Panc1 (cell line): ENCODE measurements around the gene ASAP2. TPM values are rescaled to one million over a fixed set of nuclear protein-coding genes. Genes with fewer than 3 reads are reported as not detected.
A peak's percentile ranks its signal among the peaks of the same experiment; 100 is the strongest.

Source experiments
- ATAC-seq: fragments of 200-7000 bp; cut with Tn5 transposase; 2 replicates; pipeline ENCODE4 v1.9.1; 2020; ENCODE audit warnings: mild to moderate bottlenecking, moderate library complexity
- BruUV-seq: library from RNA; stranded (reverse); fragments of 400-500 nt; replicated peaks from 2 replicates; lab custom pipeline; 2021; lab: Mats Ljungman, UMichigan
- CTCF ChIA-PET: fragments of 300-600 bp; sonication (Branson Sonifier 250); formaldehyde crosslinking; loops from one replicate; lab custom pipeline; 2022; ENCODE audit warnings: antibody characterized with exemption; lab: Charles Lee
- POLR2A ChIA-PET: fragments of 300-600 bp; sonication (Branson Sonifier 250); formaldehyde crosslinking; loops from one replicate; lab custom pipeline; 2022; ENCODE audit warnings: antibody characterized with exemption; lab: Charles Lee
- DNase-seq: peaks from one replicate; pipeline ENCODE4 v3.0.0-alpha.2; 2010; ENCODE audit warnings: low read depth, low spot score
- H3K27ac ChIP-seq: 2 replicates; pipeline ENCODE4 v1.5.1; 2011; ENCODE audit warnings: mild to moderate bottlenecking, low read length, inconsistent platforms
- H3K27me3 ChIP-seq: fragments of 200-500 bp; sonication (Bioruptor generic); 2 replicates; pipeline ENCODE4 v1.6.0; 2014; ENCODE audit warnings: low read length, inconsistent platforms; ENCODE audit not compliant: control insufficient read depth, insufficient read depth
- H3K36me3 ChIP-seq: fragments of 200-500 bp; sonication (Bioruptor generic); 2 replicates; pipeline ENCODE4 v1.5.1; 2014; ENCODE audit warnings: inconsistent platforms, mild to moderate bottlenecking, low read length, moderate library complexity; ENCODE audit not compliant: control insufficient read depth, insufficient read depth
- H3K4me1 ChIP-seq: 2 replicates; pipeline ENCODE4 v1.5.1; 2011; ENCODE audit warnings: inconsistent platforms, mild to moderate bottlenecking, low read length, moderate library complexity; ENCODE audit not compliant: control insufficient read depth, insufficient read depth
- H3K4me3 ChIP-seq, 2 experiments: 2 replicates each; pipeline ENCODE4 v1.5.1; 2011 to 2012; ENCODE audit warnings: low read depth in 2 of 2, low read length in 2 of 2, mild to moderate bottlenecking in 2 of 2, inconsistent platforms in 1 of 2, moderate library complexity in 1 of 2
- H3K9me3 ChIP-seq: fragments of 200-500 bp; sonication (Bioruptor generic); 2 replicates; pipeline ENCODE4 v1.5.1; 2014; ENCODE audit warnings: low read depth, mild to moderate bottlenecking, inconsistent platforms, low read length, moderate library complexity; ENCODE audit not compliant: control insufficient read depth, insufficient read depth
- POLR2AphosphoS5 ChIP-seq: IDR thresholded peaks from 2 replicates; pipeline ENCODE4 v1.6.1; 2012; ENCODE audit warnings: mild to moderate bottlenecking, low read depth, low read length, moderate library complexity
- SIN3A ChIP-seq: IDR thresholded peaks from 2 replicates; pipeline ENCODE4 v1.6.1; 2012; ENCODE audit warnings: low read depth, mild to moderate bottlenecking, low read length, moderate library complexity, borderline replicate concordance; ENCODE audit not compliant: insufficient read depth
- TCF7L2 ChIP-seq: IDR thresholded peaks from 2 replicates; pipeline ENCODE4 v1.6.1; 2011; ENCODE audit warnings: mild to moderate bottlenecking, low read depth, low read length, inconsistent platforms
- in situ Hi-C: cut with HindIII; loops from 2 replicates; pipeline ENCODE4 v1.10.0; 2016; ENCODE audit warnings: low sequenced_read_pairs, low pct_unique_long_range_greater_than_20kb
- intact Hi-C: fragments of 100-400 bp; cut with micrococcal nuclease; formaldehyde crosslinking; loops from one replicate; pipeline ENCODE4 v1.10.0; 2022; ENCODE audit not compliant: unreplicated experiment
- total RNA-seq: library from RNA; stranded (reverse); gene quantifications from one replicate; pipeline ENCODE4 v1.2.1, GENCODE V29; 2021; ENCODE audit not compliant: unreplicated experiment
- TF ChIP-seq, protein P1 (sequence below): fragments of 450-650 bp; IDR thresholded peaks from 2 replicates; pipeline ENCODE4 v1.5.1; 2017; ENCODE audit warnings: mild to moderate bottlenecking
- TF ChIP-seq, protein P2 (sequence below), 2 experiments: IDR thresholded peaks; 2 replicates each; pipeline ENCODE4 v1.6.1; 2011 to 2012; ENCODE audit warnings: low read depth in 2 of 2, control low read depth in 1 of 2, low read length in 1 of 2, mild to moderate bottlenecking in 1 of 2, moderate library complexity in 1 of 2; ENCODE audit not compliant: insufficient read depth in 1 of 2

ASAP2 gene
- total RNA-seq, 1 experiment from 2014 or later: 107 TPM

DNA sequence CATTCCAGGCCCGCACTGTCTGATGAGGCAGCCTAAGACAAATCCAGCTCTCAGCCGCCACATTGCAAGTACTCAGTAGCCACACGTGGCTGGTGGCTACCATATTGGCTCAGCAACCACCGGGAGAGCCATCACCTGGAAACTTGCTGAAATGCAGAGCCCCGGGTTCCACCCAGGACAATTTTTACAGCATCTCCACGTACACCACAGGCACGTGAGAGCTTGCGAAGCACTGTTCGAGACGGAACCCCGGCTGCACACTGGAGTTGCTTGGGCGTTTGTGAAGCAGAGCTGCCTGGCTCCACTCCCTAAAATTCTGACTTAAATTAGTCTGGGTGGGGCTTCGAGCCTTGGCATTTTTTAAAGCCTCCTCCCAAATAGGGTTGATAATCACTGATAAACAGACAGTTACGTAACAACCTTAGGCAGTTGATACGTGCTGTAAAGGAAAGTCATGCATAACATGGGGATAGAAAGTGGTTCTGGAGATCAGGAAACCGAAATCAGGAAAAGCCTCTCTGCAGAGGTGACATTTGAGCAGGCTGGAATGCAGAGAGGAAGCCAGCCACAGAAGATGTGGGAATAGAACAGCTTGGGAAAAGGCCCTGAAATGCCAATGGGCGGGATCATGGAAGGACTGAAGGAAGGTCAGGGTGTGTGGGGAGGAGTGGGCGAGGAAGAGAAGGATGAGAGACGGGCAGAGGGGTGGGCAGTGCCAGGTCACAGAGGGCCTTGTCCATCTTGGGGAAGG, 6.2 kb downstream of the ASAP2 start:
- Histone ChIP-seq H3K9me3 (no peaks in the 10 kb centered on the region), H3K4me3 (no peak overlapping the region), H3K27ac (peak overlapping the region; percentile 83), H3K27me3 (no peaks in the 10 kb centered on the region), H3K36me3 (no peaks in the 10 kb centered on the region), H3K4me1 (peaks cover 72% of the 10 kb centered on the region)
- ATAC-seq (no peak), DNase-seq (no peak)
- TF ChIP-seq SIN3A: no peak
- TF ChIP-seq, protein P1, sequence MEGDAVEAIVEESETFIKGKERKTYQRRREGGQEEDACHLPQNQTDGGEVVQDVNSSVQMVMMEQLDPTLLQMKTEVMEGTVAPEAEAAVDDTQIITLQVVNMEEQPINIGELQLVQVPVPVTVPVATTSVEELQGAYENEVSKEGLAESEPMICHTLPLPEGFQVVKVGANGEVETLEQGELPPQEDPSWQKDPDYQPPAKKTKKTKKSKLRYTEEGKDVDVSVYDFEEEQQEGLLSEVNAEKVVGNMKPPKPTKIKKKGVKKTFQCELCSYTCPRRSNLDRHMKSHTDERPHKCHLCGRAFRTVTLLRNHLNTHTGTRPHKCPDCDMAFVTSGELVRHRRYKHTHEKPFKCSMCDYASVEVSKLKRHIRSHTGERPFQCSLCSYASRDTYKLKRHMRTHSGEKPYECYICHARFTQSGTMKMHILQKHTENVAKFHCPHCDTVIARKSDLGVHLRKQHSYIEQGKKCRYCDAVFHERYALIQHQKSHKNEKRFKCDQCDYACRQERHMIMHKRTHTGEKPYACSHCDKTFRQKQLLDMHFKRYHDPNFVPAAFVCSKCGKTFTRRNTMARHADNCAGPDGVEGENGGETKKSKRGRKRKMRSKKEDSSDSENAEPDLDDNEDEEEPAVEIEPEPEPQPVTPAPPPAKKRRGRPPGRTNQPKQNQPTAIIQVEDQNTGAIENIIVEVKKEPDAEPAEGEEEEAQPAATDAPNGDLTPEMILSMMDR: no peak
- no peak for TF ChIP-seq POLR2AphosphoS5
- TF ChIP-seq TCF7L2: no peak
- TF ChIP-seq, protein P2, sequence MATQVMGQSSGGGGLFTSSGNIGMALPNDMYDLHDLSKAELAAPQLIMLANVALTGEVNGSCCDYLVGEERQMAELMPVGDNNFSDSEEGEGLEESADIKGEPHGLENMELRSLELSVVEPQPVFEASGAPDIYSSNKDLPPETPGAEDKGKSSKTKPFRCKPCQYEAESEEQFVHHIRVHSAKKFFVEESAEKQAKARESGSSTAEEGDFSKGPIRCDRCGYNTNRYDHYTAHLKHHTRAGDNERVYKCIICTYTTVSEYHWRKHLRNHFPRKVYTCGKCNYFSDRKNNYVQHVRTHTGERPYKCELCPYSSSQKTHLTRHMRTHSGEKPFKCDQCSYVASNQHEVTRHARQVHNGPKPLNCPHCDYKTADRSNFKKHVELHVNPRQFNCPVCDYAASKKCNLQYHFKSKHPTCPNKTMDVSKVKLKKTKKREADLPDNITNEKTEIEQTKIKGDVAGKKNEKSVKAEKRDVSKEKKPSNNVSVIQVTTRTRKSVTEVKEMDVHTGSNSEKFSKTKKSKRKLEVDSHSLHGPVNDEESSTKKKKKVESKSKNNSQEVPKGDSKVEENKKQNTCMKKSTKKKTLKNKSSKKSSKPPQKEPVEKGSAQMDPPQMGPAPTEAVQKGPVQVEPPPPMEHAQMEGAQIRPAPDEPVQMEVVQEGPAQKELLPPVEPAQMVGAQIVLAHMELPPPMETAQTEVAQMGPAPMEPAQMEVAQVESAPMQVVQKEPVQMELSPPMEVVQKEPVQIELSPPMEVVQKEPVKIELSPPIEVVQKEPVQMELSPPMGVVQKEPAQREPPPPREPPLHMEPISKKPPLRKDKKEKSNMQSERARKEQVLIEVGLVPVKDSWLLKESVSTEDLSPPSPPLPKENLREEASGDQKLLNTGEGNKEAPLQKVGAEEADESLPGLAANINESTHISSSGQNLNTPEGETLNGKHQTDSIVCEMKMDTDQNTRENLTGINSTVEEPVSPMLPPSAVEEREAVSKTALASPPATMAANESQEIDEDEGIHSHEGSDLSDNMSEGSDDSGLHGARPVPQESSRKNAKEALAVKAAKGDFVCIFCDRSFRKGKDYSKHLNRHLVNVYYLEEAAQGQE (IDR thresholded peaks at IDR 0.05; ENCODE audit: insufficient read depth in 1 of 2, low read depth in 2 of 2, low read length in 1 of 2): no peak
- BruUV-seq: no TSS peak
- in situ Hi-C loops: no loop called here
- POLR2A ChIA-PET: no interaction called here
- CTCF ChIA-PET: no interaction called here
- intact Hi-C loops: no loop called here

DNA sequence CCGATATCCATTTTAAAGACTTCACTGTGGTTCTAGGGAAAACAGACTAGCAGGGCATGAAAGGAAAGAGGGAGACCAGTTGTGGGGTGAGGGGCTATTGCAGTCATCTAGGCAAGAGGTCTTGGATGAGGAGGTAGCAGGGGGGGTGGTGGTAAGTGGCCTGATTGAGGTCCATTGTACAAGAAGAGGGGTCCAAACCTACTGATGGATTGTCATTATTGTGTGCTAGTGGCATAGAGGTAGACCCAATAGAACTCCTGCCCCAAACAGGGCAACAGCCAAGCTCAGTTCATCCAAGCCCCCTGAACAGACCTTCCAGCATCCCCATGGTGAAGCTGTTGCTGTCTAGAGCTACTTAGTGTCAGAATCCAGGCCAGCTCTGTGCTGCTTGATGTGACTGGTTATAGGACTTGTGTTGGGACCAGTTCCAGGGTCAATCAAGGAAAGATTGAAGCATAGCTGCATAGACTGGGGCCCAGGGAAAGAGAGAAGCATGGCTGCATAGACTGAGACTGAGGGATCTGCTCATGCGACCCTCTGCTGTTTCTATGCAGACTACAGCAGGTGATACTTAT, 7.0 kb downstream of the ASAP2 start:
- H3K27ac ChIP-seq: peak overlapping the region; percentile 83
- no peaks in the 10 kb centered on the region for H3K36me3 ChIP-seq
- CTCF ChIA-PET: no interaction called here
- POLR2A ChIA-PET: no interaction called here
- BruUV-seq: no TSS peak
- intact Hi-C loops (no loop called here), in situ Hi-C loops (no loop called here)
- peaks cover 79% of the 10 kb centered on the region for H3K4me1 ChIP-seq
- ATAC-seq (peak; percentile 58), DNase-seq (no peak)
- no peaks in the 10 kb centered on the region for H3K9me3 ChIP-seq
- TF ChIP-seq, protein P1: no peak
- TF ChIP-seq SIN3A (no peak), POLR2AphosphoS5 (0 out of 2 replicates have a peak, but pooled peaks have one; percentile 25), TCF7L2 (no peak)
- TF ChIP-seq, protein P2 (IDR thresholded peaks at IDR 0.05; ENCODE audit: insufficient read depth in 1 of 2, low read depth in 2 of 2, low read length in 1 of 2): no peak
- H3K4me3 ChIP-seq: no peak overlapping the region
- no peaks in the 10 kb centered on the region for H3K27me3 ChIP-seq
